Uterus (tissue), 2 donors: ENCODE results near the gene PTPRG.

Source experiments
- CTCF ChIP-seq, 4 experiments: fragments of 200-600 bp in 2 of 4; fragments of 450-650 bp in 2 of 4; sonication (generic) in 2 of 4; IDR thresholded peaks; one replicate each; pipeline ENCODE4 v1.5.1; 2016 to 2019; ENCODE audit warnings: antibody characterized with exemption in 4 of 4, mild to moderate bottlenecking in 2 of 4, moderate library complexity in 1 of 4
- POLR2A ChIP-seq, 2 donors: fragments of 450-650 bp; IDR thresholded peaks; one replicate each; pipeline ENCODE4 v1.6.1; 2016; ENCODE audit warnings: antibody characterized with exemption in 2 of 2, mild to moderate bottlenecking in 1 of 2, moderate library complexity in 1 of 2

- no peak for TF ChIP-seq POLR2A (IDR thresholded peaks at IDR 0.05)
- no peak for TF ChIP-seq CTCF (IDR thresholded peaks at IDR 0.05)
These were observed 569.7 kb downstream of the PTPRG start for GRCh38 chr3:62131050-62131449.
